H9 (cell line): ENCODE results near the gene NXN. TPM values are rescaled to one million over a fixed set of nuclear protein-coding genes. Genes with fewer than 3 reads are reported as not detected.

ENCODE experiments used
- DNase-seq: peaks from one replicate; pipeline ENCODE4 v3.0.0-alpha.2; 2017
- H2AFZ ChIP-seq: one replicate; pipeline ENCODE4 v1.6.1; 2013; ENCODE audit warnings: mild to moderate bottlenecking, low read length, control low read depth, moderate library complexity
- H2AK5ac ChIP-seq: 2 replicates; pipeline ENCODE4 v1.6.1; 2013; ENCODE audit warnings: low read length, control low read depth, mixed read lengths; ENCODE audit not compliant: insufficient read length
- H2BK120ac ChIP-seq: one replicate; pipeline ENCODE4 v1.6.1; 2013; ENCODE audit warnings: low read depth, mild to moderate bottlenecking, low read length, control low read depth, inconsistent platforms; ENCODE audit not compliant: poor library complexity, severe bottlenecking
- H2BK12ac ChIP-seq: 2 replicates; pipeline ENCODE4 v1.6.1; 2013; ENCODE audit warnings: low read length, control low read depth, mixed read lengths, low read depth; ENCODE audit not compliant: insufficient read length
- H2BK15ac ChIP-seq: 2 replicates; pipeline ENCODE4 v1.6.1; 2013; ENCODE audit warnings: low read depth, low read length, control low read depth
- H2BK20ac ChIP-seq: one replicate; pipeline ENCODE4 v1.6.1; 2013; ENCODE audit warnings: low read depth, mild to moderate bottlenecking, low read length, control low read depth, inconsistent platforms; ENCODE audit not compliant: poor library complexity, severe bottlenecking
- H2BK5ac ChIP-seq: 2 replicates; pipeline ENCODE4 v1.6.1; 2013; ENCODE audit warnings: low read length, control low read depth, mixed read lengths; ENCODE audit not compliant: insufficient read length
- H3K14ac ChIP-seq: 2 replicates; pipeline ENCODE4 v1.6.1; 2013; ENCODE audit warnings: low read length, control low read depth; ENCODE audit not compliant: insufficient read depth
- H3K18ac ChIP-seq: 2 replicates; pipeline ENCODE4 v1.6.1; 2013; ENCODE audit warnings: low read depth, mild to moderate bottlenecking, mixed read lengths, low read length, control low read depth; ENCODE audit not compliant: insufficient read length
- H3K23ac ChIP-seq: 2 replicates; pipeline ENCODE4 v1.6.1; 2013; ENCODE audit warnings: low read length, control low read depth, mixed read lengths, low read depth; ENCODE audit not compliant: insufficient read length
- H3K23me2 ChIP-seq: 2 replicates; pipeline ENCODE4 v1.6.1; 2013; ENCODE audit warnings: low read depth, mild to moderate bottlenecking, mixed read lengths, low read length, control low read depth; ENCODE audit not compliant: insufficient read length, poor library complexity, severe bottlenecking
- H3K27ac ChIP-seq: 2 replicates; pipeline ENCODE4 v1.5.1; 2013; ENCODE audit warnings: low read length, control low read depth, mixed read lengths, low read depth; ENCODE audit not compliant: insufficient read length
- H3K27me3 ChIP-seq: 2 replicates; pipeline ENCODE4 v1.6.1; 2013; ENCODE audit warnings: low read length, control low read depth, inconsistent platforms; ENCODE audit not compliant: insufficient read depth
- H3K4ac ChIP-seq: 2 replicates; pipeline ENCODE4 v1.6.1; 2013; ENCODE audit warnings: low read depth, mild to moderate bottlenecking, control low read depth, inconsistent platforms, low read length, moderate library complexity
- H3K4me1 ChIP-seq: 2 replicates; pipeline ENCODE4 v1.6.1; 2013; ENCODE audit warnings: low read length, control low read depth, inconsistent platforms; ENCODE audit not compliant: insufficient read depth
- H3K4me2 ChIP-seq: 2 replicates; pipeline ENCODE4 v1.6.1; 2013; ENCODE audit warnings: low read length, control low read depth, mixed read lengths; ENCODE audit not compliant: insufficient read length, insufficient read depth
- H3K56ac ChIP-seq: 2 replicates; pipeline ENCODE4 v1.6.1; 2013; ENCODE audit warnings: low read depth, mild to moderate bottlenecking, mixed read lengths, low read length, control low read depth; ENCODE audit not compliant: insufficient read length
- H3K79me1 ChIP-seq: 2 replicates; pipeline ENCODE4 v1.6.1; 2013; ENCODE audit warnings: low read depth, mild to moderate bottlenecking, moderate library complexity, low read length, control low read depth, inconsistent platforms; ENCODE audit not compliant: insufficient read depth, poor library complexity, severe bottlenecking
- H3K79me2 ChIP-seq: 2 replicates; pipeline ENCODE4 v1.6.1; 2013; ENCODE audit warnings: low read length, control low read depth, inconsistent platforms; ENCODE audit not compliant: insufficient read depth
- H3K9ac ChIP-seq: 2 replicates; pipeline ENCODE4 v1.6.1; 2013; ENCODE audit warnings: low read length, control low read depth, mixed read lengths; ENCODE audit not compliant: insufficient read length; ENCODE audit errors: extremely low read depth
- H3K9me3 ChIP-seq: one replicate; pipeline ENCODE4 v1.6.1; 2013; ENCODE audit warnings: low read depth, low read length, inconsistent platforms; ENCODE audit not compliant: control insufficient read depth
- H3T11ph ChIP-seq: one replicate; pipeline ENCODE4 v1.6.1; 2013; ENCODE audit warnings: mild to moderate bottlenecking, low read length, control low read depth, inconsistent platforms
- H4K20me1 ChIP-seq: one replicate; pipeline ENCODE4 v1.6.1; 2013; ENCODE audit not compliant: control insufficient read depth, insufficient read length, insufficient read depth
- H4K5ac ChIP-seq: 2 replicates; pipeline ENCODE4 v1.6.1; 2013; ENCODE audit warnings: low read depth, mild to moderate bottlenecking, mixed read lengths, low read length, control low read depth; ENCODE audit not compliant: insufficient read length
- H4K8ac ChIP-seq: replicated peaks from 2 replicates; pipeline ENCODE4 v1.6.1; 2013; ENCODE audit warnings: low read length, control low read depth, mixed read lengths, low read depth; ENCODE audit not compliant: insufficient read length
- H4K91ac ChIP-seq: 2 replicates; pipeline ENCODE4 v1.6.1; 2013; ENCODE audit warnings: low read depth, mild to moderate bottlenecking, moderate library complexity, mixed read lengths, low read length, control low read depth; ENCODE audit not compliant: insufficient read length
- H3K27ac Mint-ChIP-seq, 3 experiments: 2 replicates in 2 of 3; 3 replicates in 1 of 3; pipeline ENCODE4 v1.8.0; 2020 to 2021; ENCODE audit warnings: mixed read lengths in 3 of 3, mild to moderate bottlenecking in 1 of 3, moderate library complexity in 1 of 3
- H3K27me3 Mint-ChIP-seq: 2 replicates; pipeline ENCODE4 v1.8.0; 2021; ENCODE audit warnings: low read depth, mild to moderate bottlenecking, moderate library complexity, mixed read lengths
- H3K36me3 Mint-ChIP-seq, 3 experiments: 2 replicates in 2 of 3; 3 replicates in 1 of 3; pipeline ENCODE4 v1.8.0; 2020 to 2021; ENCODE audit warnings: low read depth in 3 of 3, mixed read lengths in 3 of 3; ENCODE audit not compliant: insufficient read depth in 1 of 3
- H3K4me1 Mint-ChIP-seq, 2 experiments: 2 replicates each; pipeline ENCODE4 v1.8.0; 2020; ENCODE audit warnings: mixed read lengths in 2 of 2
- H3K4me3 Mint-ChIP-seq, 2 experiments: 2 replicates in 1 of 2; 3 replicates in 1 of 2; pipeline ENCODE4 v1.8.0; 2020 to 2021; ENCODE audit warnings: mild to moderate bottlenecking in 2 of 2, mixed read lengths in 2 of 2, moderate library complexity in 1 of 2
- H3K9me3 Mint-ChIP-seq, 2 experiments: 2 replicates in 1 of 2; 3 replicates in 1 of 2; pipeline ENCODE4 v1.8.0; 2020; ENCODE audit warnings: mild to moderate bottlenecking in 2 of 2, mixed read lengths in 2 of 2, moderate library complexity in 1 of 2
- CTCF ChIP-seq: fragments of 200-600 bp; sonication (generic); conservative IDR thresholded peaks from 3 replicates; pipeline ENCODE4 v1.8.0; 2021; ENCODE audit warnings: antibody characterized with exemption, mild to moderate bottlenecking
- WGBS: extraction: QIAGEN DNeasy Blood & Tissue Kit; methylation state at CpG from one replicate; pipeline ENCODE4 v1.1.7; 2013; ENCODE audit warnings: missing lambda C conversion rate, low lambda C conversion rate, mixed read lengths; ENCODE audit not compliant: insufficient read length; ENCODE audit errors: extremely low coverage; 5-methylcytosine and 5-hydroxymethylcytosine counted together
- total RNA-seq: library from RNA; stranded (reverse); gene quantifications from 2 replicates; pipeline ENCODE4 v1.2.1, GENCODE V29; 2021

The NXN gene
- total RNA-seq, 1 experiment from 2014 or later, result 93.6 TPM

DNA sequence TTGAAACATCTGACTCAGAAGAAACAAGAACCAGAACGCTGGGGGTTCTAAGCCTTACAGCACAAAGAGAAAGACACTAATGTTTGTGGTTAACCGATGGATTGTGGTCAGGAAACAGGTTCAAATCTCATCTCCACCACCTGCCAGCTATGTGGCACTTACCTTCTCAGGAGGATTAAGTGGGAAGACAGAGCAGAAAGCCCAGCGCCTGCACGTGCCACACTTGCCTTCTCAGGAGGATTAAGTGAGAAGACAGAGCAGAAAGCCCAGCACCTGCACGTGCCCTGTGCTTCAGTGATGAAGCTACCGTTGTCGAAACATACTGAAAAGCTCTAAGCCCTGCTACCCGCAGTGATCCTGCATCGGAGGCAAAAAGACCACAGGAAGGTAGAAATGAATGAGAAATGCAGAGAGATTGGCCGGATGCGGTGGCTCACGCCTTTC, 90.6 kb downstream of the NXN start:
- Mint-ChIP-seq H3K4me1 (peaks cover 38% of the 10 kb centered on the region in 2 experiments), H3K9me3 (no peaks in the 10 kb centered on the region), H3K36me3 (peaks cover 0 to 3% (median 0%) of the 10 kb centered on the region in 3 experiments; a peak in 4 of 7 replicates), H3K27ac (peak overlapping the region in 1 of 3 experiments; percentile 71; a peak in 1 of 7 replicates), H3K4me3 (no peak overlapping the region), H3K27me3 (no peaks in the 10 kb centered on the region)
- Histone ChIP-seq H3K79me2 (peaks cover 6% of the 10 kb centered on the region; the same call in 1 of the 2 replicates), H2BK5ac (no peak overlapping the region), H3K27ac (no peak overlapping the region), H2AFZ (no peak overlapping the region), H3K4ac (no peak overlapping the region), H3K9ac (no peak overlapping the region), H3K56ac (no peak overlapping the region), H4K20me1 (no peaks in the 10 kb centered on the region), H2AK5ac (no peak overlapping the region), H2BK20ac (no peak overlapping the region), H3K79me1 (peaks cover 14% of the 10 kb centered on the region), H2BK12ac (no peak overlapping the region), H3K4me2 (no peak overlapping the region), H3K4me1 (peaks cover 5% of the 10 kb centered on the region; the same call in 1 of the 2 replicates), H3K18ac (no peak overlapping the region), H3K23ac (no peak overlapping the region), H3T11ph (no peak overlapping the region), H4K5ac (no peak overlapping the region), H3K23me2 (no peaks in the 10 kb centered on the region), H2BK15ac (no peak overlapping the region), H4K91ac (no peak overlapping the region), H3K14ac (no peak overlapping the region), H3K27me3 (peaks cover 3% of the 10 kb centered on the region; the same call in 1 of the 2 replicates), H4K8ac (no peak overlapping the region), H3K9me3 (no peaks in the 10 kb centered on the region), H2BK120ac (no peak overlapping the region)
- no peak for DNase-seq
- no CpG with 5 or more reads among the region's 12 CpGs for WGBS
- no peak for TF ChIP-seq CTCF
